Activated effector memory CD4-positive, alpha-beta T cell treated with Interleukin-2 at 50 U/mL for 16 hours (primary cell): ENCODE results near the gene CNOT3.

Source experiments
- DNase-seq: peaks from one replicate; pipeline ENCODE4 v3.0.0-alpha.2; 2020

CNOT3 gene

DNA sequence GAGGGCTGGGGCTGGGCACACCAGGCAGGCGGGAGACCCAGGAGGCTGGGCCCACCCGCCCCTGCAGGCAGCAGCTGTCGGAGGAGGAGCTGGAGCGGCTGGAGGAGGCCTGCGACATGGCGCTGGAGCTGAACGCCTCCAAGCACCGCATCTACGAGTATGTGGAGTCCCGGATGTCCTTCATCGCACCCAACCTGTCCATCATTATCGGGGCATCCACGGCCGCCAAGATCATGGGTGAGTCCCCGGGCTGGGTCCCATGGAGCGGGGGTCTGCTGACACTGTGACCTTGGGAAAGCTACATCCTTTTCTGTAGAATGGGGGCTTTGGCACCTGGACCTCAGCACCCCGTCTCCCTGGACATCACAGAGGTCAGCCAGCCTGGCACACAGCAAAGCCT, 13.9 kb upstream of the CNOT3 start:
- no peak for DNase-seq

DNA sequence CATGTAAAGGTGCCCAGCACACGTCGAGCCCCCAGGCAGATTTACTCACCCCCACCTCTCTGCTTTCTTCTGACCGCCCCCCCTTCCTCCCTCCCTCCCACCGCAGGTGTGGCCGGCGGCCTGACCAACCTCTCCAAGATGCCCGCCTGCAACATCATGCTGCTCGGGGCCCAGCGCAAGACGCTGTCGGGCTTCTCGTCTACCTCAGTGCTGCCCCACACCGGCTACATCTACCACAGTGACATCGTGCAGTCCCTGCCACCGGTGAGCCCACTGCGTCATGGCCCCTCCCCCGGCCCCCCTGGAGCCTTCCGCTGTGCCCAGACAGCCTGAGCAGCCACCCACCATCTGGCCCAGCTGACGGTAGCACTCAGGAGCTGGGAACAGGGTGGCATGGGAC, 13.2 kb upstream of the CNOT3 start:
- no peak for DNase-seq

DNA sequence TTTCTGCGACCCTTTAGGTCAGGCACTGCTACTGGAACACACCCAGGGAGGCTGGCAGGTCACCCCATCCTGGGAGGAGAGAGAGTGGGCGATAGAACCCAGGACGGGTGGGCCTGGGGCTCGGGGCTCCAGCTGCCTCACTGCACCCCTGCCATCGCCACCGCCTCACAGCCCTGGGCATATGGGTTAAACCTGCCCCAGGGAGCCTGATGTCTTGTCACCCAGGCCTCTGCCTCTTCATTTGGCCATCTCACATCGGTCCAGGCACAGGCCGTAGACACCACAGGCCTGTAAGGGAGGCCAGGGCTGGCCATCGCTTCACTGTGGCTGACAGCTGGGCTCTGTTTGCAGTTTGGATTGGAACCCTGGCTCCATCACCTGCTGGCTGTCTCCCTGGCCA, 11.8 kb upstream of the CNOT3 start:
- DNase-seq = no peak

DNA sequence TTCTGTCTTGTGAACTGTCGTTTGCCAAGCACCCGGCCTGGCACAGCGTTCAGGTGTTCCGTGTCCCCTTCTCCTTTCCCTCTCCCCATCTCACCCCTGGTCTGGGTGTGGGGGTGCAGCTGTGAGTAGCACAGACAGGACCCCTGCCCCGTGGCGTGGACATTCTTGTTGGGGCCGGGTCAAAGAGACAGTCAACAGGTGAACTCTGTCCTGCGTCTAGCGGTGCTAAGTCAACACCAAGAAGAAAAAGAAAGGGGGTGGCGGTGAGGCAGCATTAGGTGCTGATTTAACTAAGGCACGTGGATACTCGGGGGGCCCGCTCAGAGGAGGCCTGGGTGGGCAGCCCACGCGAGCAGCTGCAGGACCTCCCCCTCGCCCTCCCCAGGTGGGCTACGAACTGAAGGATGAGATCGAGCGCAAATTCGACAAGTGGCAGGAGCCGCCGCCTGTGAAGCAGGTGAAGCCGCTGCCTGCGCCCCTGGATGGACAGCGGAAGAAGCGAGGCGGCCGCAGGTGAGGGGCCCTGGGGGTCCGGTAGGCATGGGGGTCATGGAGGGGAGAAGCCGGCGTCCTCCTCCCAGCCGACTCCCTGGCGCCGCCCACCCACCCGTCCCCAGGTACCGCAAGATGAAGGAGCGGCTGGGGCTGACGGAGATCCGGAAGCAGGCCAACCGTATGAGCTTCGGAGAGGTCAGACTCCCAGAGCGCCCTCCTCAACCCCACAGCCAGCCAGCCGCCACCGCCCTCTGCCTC, 9.7 kb upstream of the CNOT3 start:
- DNase-seq = no peak

DNA sequence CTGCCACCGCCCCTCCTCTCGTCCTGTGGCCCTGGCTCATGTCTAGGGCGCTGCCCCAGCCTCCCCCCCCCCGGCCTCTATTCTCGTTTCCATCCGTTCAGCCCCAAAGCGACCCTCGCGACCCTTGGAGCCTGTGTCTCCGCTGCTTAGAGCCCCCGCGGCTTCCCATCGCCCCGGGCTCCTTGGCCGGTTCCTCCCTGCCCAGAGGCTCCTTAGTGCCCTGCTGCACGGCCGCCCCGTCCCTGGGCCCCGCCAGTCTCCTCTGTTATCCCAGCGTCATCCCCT, 9.2 kb upstream of the CNOT3 start:
- DNase-seq = no peak

DNA sequence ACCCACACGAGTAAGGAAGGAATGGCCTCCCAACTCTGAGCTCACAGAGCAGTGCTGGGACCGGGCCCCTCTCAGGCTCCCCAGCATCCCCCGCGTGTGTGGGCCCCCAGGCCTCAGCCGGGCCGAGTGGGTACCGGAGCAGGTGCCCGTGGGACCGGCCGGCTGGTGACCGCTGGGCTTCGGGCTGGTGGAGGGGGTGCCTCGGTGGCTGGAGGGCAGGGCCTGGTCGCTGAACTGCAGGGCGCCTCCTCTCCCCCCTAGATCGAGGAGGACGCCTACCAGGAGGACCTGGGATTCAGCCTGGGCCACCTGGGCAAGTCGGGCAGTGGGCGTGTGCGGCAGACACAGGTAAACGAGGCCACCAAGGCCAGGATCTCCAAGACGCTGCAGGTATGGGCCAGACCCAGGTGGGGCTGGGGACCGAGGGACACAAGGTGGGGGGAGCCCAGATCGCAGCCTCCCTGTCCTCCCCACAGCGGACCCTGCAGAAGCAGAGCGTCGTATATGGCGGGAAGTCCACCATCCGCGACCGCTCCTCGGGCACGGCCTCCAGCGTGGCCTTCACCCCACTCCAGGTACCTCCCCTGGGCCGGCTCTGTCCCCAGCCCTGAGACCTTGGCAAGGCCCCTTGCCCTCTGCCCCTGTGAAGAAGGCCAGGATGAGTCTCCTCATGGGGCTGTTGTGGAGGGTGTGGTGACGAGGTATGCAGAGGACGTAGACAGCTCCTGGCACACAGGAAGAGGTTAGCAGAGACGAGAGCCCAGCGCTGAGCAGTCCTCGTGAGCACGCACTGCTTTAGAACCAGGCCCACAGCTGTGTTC, 8.6 kb upstream of the CNOT3 start:
- DNase-seq = no peak

DNA sequence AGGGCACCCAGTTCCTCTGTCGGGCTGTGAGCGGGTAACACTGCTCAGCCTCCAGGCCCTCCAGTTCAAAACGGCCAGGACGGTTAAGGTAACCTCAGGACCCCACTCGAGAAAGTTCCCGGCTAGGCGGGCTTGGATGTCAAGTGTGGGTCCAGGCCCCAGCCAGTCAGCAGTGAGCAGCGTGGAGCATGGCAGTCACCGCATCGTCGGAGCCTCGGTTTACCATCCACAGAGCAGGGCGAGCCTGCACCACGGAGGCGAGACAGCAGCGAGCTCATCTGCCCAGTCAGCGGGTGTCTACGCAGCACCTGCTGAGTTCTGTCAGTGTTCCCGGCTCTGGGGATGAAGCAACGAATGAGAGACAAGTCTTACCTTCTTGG, 8.0 kb upstream of the CNOT3 start:
- DNase-seq = no peak

DNA sequence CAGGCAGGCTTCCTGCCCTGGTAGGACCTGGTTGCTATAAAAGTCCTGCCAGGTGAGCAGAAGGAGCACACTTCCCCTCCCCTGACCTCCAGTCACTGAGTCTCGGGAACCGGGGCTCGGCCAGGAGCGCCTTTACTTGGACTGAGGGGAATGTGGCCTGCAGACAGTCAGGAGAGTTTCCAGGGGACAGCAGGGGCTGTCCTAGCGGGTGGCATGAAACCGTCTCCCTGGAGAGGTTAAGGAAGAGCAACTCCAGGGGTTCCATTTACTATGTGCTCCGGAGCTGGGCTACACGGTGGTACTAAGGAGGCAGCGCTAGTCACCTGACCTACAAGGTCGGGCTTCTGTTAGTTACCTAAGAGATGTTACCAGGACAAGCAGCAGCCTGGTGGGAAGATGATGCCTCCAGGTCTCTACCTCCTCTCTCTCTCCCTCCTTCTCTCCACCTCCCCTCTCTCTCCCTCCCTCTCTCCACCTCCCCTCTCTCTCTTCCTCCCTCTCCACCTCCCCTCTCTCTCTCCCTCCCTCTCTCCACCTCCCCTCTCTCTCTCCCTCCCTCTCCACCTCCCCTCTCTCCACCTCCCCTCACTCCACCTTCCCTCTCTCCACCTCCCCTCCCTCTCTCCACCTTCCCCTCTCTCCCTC, 4.1 kb upstream of the CNOT3 start:
- no peak for DNase-seq

DNA sequence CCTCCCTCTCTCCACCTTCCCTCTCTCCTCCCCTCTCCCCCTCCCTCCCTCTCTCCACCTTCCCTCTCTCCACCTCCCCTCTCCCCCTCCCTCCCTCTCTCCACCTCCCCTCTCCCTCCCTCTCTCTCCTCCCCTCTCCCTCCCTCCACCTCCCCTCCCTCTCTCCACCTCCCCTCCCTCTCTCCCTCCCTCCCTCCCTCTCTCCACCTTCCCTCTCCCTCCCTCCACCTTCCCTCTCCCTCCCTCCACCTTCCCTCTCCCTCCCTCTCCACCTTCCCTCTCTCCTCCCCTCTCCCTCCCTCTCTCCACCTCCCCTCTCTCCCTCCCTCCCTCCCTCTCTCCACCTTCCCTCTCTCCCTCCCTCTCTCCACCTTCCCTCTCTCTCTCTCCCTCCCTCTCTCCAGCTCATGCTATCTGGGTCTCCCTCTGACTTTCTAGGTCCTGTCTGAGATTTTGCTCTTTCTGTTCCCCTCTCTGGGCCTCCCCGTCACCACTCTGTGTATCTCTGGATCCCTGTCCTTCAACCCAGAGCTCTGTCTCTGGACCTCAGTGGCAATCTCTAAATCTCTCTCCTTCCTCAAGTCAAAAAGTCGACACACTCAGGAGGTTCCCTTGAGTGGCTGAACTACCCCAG, 3.5 kb upstream of the CNOT3 start:
- no peak for DNase-seq

DNA sequence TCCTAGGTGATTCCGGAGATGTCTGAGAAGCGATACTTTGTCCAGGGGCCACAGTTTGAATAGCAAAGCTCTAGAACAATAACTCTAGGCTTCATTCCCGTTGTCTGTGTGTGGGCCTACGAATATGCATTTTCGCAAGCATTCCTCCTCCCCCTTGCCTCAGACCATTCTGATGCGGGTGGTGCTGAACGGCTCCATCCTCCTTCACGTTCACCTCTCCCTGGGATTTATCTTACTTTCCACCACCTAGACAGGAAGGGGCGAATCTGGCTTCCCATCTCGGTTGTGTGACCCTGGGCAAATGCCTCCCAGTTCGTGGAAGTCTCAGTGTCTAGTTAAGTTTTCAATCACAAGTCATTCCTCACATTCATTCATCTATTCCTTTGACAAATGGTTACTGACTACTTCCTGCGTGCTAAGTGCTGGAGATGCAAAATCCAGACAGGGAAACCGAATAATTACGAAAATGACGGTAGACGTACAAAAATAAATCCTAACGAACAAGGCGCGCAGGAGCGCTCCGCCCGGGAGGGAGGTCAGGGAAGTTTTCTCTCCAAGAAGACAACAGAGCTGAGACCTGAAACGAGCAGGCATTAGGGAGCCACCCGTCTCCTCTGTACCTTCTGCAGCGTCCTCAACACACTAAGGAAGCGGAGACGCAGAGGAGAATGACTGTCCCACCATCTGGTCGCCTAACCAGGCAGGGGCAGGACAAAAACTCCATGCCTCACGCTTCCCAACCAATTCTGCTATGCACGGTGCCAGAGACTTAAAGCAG, 1.3 kb upstream of the CNOT3 start:
- DNase-seq = no peak

DNA sequence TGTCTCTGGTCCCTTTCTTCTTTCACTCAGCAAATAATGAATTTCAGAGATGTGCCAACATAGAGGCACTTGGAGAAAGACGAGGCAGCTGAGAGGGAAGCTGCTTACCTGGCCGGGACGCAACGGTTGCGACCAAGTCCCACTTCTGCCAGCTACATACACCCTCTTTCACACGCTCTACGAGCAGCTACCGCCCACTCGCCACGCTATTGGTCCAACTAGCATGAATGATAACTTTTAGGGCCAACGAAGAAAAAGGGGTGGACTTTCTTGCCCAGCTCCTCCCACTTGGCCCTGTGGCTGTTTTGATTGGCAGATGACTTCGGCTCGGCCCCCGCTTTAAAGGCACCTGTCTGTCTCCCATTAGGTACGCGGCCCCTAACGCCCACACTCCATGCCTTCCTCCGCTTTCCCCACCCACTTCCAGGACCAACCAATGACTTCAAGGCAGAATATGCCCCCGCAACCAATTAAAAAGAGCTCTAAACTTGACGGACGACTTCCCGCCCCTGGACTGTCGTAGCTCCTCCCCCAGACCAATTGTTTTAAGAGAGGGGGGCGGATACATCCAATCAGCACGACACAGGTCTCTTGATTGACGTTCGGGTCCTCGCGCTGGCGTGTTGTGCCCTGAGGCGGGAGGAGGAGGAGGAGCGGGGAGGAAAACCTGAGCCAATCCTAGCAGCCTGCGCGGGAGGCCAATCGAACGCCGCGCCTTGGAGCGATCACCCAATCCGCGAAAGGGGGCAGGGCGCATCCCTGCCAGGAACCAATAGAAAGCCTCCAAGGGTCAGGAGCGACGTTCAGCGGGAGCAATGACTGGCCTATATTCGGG, 481 bp upstream of the CNOT3 start:
- DNase-seq = peak; percentile 99

DNA sequence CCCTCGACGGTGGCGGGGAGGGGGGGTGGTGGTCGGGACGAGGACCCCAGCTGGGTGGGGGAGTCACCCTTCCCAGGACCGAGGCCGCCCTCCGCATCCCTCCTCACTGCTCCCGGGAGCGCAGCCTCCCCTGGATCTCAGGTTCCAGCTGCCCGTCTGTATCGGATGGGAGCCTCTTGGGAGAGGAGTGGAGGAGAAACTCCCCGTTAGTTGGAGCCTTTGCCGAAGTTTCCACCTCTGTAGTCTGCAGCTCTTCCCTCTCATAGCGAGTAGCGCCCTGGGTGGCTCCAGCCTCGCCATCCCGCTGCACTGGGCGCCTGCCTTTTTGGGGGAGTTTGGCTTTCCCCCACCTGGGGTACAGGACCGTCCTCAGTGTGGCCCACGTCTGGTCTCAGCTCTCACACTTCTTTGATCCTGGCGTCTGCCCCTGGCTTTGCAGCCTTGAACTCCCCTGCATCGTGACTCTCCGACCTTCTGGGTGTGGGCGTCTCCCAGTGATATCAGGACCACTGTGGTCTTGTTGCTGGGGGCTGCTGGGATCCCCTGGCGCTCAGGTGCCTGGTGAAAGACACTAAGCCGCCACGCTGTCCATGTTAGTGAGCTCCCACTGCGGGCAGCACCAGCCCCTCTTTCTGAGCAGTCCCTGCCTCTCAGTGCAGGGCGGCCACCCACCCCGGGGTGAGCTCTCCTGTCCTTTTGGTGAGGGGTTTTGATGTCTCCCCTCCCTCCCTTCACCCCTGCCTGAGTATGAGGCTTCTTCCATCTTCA, 1.1 kb downstream of the CNOT3 start:
- DNase-seq = no peak

DNA sequence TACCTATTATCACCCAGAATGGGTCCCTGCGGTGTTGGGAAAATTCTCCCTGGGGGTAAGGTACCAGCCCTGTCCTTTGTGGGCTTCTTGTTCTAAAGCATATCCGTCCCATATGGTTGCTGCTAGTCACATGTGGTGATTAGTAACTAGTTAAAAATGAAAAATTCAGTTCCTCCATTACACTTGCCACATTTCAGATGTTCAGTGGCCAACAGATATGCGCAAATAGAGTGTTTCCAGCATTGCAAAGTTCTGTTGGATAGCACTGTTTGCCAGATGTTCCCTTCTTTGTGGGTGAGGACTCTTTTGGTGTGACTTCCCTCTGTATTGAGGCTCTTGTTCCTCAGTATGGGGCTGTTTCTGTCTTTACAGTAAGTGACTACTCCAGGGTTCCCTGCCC, 3.8 kb downstream of the CNOT3 start:
- DNase-seq = no peak

DNA sequence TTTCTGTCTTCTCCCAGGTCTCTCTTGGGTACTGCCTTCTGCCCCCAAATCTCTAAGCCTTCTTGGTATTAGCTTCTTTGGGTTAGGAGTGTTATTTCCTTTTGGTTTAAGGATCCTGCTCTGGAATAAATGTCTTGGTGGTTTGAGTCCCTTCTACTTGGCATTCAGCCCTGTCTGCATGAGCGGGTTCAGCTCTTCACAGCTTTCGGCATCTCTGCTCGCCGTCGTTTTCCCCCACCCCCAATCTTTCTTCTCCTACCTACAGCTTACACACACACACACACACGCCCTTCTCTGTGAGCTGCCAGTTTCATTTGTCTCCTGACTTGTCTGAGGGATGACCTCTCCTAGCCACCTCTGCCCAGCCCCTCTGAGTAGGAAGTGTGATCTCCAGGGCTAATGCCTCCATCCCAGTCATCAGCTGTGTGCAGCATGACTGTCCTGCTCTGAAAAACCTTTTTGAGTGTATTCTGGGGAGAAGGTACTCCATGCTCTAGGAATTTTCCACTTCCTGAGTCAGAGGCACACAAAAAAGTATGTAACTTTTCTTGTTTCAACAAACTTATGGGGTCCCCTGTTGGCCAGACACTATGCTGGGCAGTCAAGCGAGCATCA, 4.7 kb downstream of the CNOT3 start:
- no peak for DNase-seq

DNA sequence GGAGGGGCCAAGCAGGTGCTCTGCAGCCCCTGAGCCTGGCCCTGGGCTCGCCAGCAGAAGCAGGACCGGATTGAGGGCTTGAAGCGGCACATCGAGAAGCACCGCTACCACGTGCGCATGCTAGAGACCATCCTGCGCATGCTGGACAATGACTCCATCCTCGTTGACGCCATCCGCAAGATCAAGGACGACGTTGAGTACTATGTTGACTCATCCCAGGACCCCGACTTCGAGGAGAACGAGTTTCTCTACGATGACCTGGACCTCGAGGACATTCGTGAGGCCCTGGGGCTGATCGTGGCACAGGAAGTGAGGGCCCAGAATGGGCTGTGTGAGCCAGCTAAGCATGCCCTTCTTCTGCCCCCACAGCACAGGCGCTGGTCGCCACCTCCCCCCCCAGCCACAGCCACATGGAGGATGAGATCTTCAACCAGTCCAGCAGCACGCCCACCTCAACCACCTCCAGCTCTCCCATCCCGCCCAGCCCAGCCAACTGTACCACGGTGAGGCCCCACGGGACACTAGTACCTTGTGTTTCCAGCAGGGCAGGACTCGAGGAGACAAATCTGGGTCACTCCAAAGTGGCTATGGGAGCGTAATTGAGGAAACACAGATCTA, 8.1 kb downstream of the CNOT3 start:
- no peak for DNase-seq

DNA sequence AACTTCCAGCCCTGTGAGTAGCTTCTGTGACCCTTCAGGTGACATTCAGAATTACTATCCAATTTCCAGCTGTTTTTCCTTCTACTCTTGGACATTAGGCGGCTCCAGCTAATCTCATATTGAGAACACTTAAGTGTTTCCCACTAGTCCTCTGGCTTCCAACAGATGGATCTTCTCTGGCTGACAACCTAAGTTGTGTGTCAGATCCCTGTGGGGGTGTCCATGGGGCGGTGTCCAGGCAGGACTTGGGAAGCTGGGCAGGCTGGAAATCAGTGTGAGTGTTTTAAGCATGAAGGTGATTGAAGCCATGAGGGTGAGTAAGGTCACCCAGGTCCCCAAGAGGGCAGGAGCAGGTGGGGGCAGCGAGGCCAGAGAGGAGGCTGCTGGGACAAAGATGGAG, 10.1 kb downstream of the CNOT3 start:
- no peak for DNase-seq

DNA sequence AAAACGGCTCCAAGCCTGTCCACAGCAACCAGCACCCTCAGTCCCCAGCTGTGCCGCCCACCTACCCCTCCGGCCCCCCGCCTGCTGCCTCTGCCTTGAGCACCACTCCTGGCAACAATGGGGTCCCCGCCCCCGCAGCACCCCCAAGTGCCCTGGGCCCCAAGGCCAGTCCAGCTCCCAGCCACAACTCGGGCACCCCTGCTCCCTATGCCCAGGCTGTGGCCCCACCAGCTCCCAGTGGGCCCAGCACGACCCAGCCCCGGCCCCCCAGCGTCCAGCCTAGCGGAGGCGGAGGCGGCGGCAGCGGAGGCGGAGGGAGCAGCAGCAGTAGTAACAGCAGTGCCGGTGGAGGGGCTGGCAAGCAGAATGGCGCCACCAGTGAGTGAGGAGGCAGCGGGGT, 10.6 kb downstream of the CNOT3 start:
- no peak for DNase-seq

DNA sequence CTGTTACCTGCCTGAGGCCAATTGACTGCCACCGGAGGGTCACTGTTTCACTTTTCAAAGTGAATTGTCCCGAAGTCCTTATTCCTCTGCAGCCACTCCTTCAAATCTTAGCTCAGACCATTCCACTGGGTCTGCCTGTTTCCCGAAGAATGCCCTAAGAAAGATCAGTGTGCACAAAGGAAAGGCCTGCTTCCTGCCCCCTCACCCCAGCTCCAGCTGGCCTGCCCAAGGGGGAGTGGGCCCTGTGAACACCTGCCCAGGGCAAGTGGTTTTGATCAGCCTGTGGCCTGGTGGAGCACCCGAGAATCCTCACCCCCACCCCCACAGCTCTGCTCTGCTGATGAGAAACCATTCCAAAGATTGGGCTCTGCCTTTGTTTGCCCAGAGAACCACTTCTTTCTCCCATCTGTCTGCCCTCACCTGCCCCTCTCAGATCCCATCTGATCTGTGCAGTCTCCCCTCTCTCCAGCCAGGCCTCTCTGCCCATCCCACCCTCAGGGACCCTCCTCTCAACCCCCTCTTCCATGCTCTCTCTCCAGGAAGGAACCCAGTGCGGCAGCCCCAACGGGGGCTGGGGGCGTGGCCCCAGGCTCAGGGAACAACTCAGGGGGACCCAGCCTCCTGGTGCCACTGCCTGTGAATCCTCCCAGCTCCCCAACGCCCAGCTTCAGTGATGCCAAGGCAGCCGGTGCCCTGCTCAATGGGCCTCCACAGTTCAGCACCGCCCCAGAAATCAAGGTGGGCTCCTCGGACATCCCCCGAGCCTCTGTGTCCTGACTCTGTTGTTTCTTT, 11.7 kb downstream of the CNOT3 start:
- no peak for DNase-seq

DNA sequence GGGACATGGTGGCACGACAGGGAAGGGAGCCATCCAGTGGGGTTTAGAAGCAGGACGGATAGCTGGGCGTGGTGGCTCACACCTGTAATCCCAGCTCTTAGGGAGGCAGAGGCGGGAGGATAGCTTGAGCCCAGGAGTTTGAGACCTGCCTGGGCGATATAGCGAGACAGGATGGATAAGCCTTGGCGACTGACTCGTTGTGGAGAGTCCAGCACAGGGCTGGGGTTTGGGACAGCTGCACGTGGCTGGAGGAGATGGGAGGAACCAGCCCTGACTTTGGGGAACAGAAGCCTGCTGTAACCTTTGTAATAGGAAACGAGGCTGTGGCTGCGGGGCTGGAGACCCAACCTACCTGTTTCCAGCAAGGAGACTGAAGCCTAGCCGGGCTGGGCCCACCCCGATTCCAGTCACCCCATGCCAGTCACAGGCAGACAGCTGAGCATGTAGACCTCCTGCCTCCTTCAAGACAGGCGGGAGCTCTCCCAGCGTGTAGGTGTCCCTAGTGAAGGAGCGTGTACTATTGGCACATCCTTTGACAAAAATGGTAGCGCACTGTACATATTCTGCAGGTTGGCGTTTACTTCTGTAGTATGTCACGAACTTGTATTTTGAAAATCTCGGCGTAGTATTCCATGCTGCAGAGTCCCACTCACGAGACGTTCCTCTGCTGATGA, 13.9 kb downstream of the CNOT3 start:
- DNase-seq = no peak
